ENCODE results near the gene LAMB3.
A peak's percentile ranks its signal among the peaks of the same experiment; 100 is the strongest.

Gene LAMB3

DNA sequence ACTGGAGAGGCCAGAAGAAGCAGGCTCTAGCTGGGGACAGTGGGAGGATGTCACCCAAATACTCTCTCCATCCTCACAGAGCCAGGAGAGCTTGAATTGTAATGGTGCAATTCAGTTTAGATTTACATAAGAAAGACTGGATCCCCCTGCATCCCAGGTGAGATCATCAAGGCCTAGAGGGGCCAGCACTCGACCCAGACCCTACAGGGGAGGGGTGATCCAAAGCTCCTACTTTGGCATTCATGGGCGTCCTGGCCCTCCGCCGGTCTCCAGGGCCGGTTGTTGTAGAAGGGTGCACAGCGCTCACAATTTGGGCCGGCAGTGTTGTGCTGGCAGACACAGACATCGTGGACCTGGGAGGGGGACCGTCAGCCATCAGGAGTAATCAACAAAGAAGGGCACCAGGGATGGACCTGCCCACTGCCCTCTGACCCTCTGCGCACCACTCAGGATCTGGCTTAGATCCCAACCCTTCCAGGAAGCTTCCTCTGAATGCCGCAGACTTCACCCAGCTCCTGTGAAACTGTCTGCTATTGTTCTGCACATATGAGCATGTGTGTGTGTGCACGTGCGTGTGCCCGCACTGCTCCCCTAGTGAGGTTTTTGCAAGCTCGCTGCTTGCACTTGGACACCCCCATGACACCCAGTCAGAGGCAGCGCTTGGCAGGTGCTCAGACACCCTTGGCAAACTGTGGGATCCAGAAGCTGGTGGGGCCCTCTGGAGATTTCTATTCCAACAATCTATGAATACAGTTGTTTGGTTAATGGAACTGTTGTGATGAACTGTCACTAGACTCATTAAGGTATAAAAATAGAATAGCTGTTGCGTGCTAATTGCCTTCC, 21.6 kb downstream of the LAMB3 start:
- TF ChIP-seq CTCF (conservative IDR thresholded peaks at IDR 0.05; ENCODE audit: low read depth, low read length), result no peak
- H2AFZ ChIP-seq (ENCODE audit: low read depth), result no peak overlapping the region

GRCh38 chr1:209629621-209630382, 22.4 kb downstream of the LAMB3 start:
- Histone ChIP-seq H2AFZ (ENCODE audit: low read depth) (no peak overlapping the region), H3K9ac (no peak overlapping the region), H3K36me3 (ENCODE audit: insufficient read depth) (no peaks in the 10 kb centered on the region), H3K4me1 (ENCODE audit: low read depth, poor library complexity, severe bottlenecking) (no peaks in the 10 kb centered on the region), H3K4me3 (IDR thresholded peaks at IDR 0.05; ENCODE audit: insufficient read depth, low read depth, low read length) (no peak overlapping the region), H3K79me2 (ENCODE audit: insufficient read depth, low read depth) (no peaks in the 10 kb centered on the region), H3K27ac (no peak overlapping the region), H3K4me2 (no peak overlapping the region), H3K27me3 (ENCODE audit: insufficient read depth, low read depth) (no peaks in the 10 kb centered on the region), H4K20me1 (ENCODE audit: insufficient read depth) (no peaks in the 10 kb centered on the region)
- no peak for TF ChIP-seq CTCF (conservative IDR thresholded peaks at IDR 0.05; ENCODE audit: low read depth, low read length)

More for the DNA sequence above, 21.6 kb downstream of the LAMB3 start:
- Histone ChIP-seq H3K79me2 (ENCODE audit: insufficient read depth, low read depth) (no peaks in the 10 kb centered on the region), H3K9ac (no peak overlapping the region), H4K20me1 (ENCODE audit: insufficient read depth) (no peaks in the 10 kb centered on the region), H3K4me1 (ENCODE audit: low read depth, poor library complexity, severe bottlenecking) (no peaks in the 10 kb centered on the region), H3K27ac (no peak overlapping the region), H3K36me3 (ENCODE audit: insufficient read depth) (no peaks in the 10 kb centered on the region), H3K4me3 (IDR thresholded peaks at IDR 0.05; ENCODE audit: insufficient read depth, low read depth, low read length) (no peak overlapping the region), H3K4me2 (no peak overlapping the region), H3K27me3 (ENCODE audit: insufficient read depth, low read depth) (no peaks in the 10 kb centered on the region)

GRCh38 chr1:209628618-209629299, 23.5 kb downstream of the LAMB3 start:
- H3K36me3 ChIP-seq (ENCODE audit: insufficient read depth), result no peaks in the 10 kb centered on the region
- no peak overlapping the region for H2AFZ ChIP-seq (ENCODE audit: low read depth)
- no peaks in the 10 kb centered on the region for H3K4me1 ChIP-seq (ENCODE audit: low read depth, poor library complexity, severe bottlenecking)
- H3K4me2 ChIP-seq, result no peak overlapping the region
- H3K27ac ChIP-seq, result no peak overlapping the region
- H3K9ac ChIP-seq, result no peak overlapping the region
- H4K20me1 ChIP-seq (ENCODE audit: insufficient read depth), result no peaks in the 10 kb centered on the region
- no peak overlapping the region for H3K4me3 ChIP-seq (IDR thresholded peaks at IDR 0.05; ENCODE audit: insufficient read depth, low read depth, low read length)
- no peaks in the 10 kb centered on the region for H3K27me3 ChIP-seq (ENCODE audit: insufficient read depth, low read depth)
- H3K79me2 ChIP-seq (ENCODE audit: insufficient read depth, low read depth), result no peaks in the 10 kb centered on the region
- no peak for TF ChIP-seq CTCF (conservative IDR thresholded peaks at IDR 0.05; ENCODE audit: low read depth, low read length)

DNA sequence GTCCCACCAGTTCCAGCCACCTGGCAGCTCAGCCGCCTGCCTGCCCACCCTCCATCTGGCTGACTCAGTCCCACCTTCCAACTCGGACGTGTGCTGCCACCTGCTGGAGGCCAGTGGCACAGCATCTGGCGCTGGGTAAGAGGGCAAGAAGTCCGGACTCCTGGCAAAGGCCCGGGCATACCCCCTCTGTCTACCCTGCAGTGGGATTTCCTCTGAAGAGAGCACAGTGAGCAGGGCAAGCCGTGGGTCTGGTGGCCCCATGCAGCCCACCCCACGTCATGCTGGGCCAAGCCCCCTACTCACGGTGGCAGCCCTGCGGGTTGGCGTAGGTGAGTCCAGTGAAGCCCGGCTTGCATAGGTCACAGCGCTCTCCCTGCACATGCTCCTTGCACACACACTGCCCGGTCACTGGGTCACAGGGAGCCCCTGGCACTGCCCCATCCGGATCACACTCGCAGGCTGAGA, 24.5 kb downstream of the LAMB3 start:
- Histone ChIP-seq H3K79me2 (ENCODE audit: insufficient read depth, low read depth) (no peaks in the 10 kb centered on the region), H3K27ac (no peak overlapping the region), H3K4me1 (ENCODE audit: low read depth, poor library complexity, severe bottlenecking) (no peaks in the 10 kb centered on the region), H3K4me2 (no peak overlapping the region), H4K20me1 (ENCODE audit: insufficient read depth) (no peaks in the 10 kb centered on the region), H3K9ac (no peak overlapping the region), H3K27me3 (ENCODE audit: insufficient read depth, low read depth) (no peaks in the 10 kb centered on the region), H3K36me3 (ENCODE audit: insufficient read depth) (no peaks in the 10 kb centered on the region), H2AFZ (ENCODE audit: low read depth) (peak overlapping the region; percentile 46; the same call in 1 of the 2 replicates), H3K4me3 (IDR thresholded peaks at IDR 0.05; ENCODE audit: insufficient read depth, low read depth, low read length) (no peak overlapping the region)
- TF ChIP-seq CTCF (conservative IDR thresholded peaks at IDR 0.05; ENCODE audit: low read depth, low read length), result peak; percentile 99
